ENCODE measurements around the gene HCST.

The HCST gene, protein sequence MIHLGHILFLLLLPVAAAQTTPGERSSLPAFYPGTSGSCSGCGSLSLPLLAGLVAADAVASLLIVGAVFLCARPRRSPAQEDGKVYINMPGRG

DNA sequence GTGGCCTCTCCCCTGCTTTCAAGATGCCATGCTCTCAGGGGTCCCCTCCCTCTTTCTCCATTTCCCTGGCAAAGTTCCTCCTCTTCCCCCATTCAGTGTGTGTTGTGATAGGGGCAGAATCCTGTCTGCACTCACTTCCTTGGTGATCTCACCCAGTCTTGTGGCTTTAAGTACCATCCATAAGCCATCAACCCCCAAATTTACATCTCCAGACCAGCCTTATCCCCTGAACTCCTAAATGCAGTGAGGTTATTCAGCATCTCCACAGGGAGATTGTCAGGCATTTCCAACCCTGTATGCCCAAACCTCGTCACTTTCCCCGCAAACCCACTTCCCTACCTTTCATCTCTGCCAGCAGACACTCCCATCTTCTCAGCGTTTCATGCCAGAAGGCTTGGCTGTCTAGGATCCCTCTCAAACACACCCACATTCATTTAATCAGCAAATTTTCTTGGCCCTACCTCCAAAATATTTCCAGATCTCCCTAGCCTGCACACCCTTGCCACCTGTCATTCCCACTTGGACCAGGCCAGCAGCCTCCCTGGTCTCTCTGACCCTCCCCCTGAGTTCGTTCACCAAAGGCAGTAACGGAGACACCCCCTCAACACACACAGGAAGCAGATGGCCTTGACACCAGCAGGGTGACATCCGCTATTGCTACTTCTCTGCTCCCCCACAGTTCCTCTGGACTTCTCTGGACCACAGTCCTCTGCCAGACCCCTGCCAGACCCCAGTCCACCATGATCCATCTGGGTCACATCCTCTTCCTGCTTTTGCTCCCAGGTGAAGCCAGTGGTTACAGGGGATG is at the start of gene HCST:
Gene HCST (plus strand): TSS at position 676 of the 808 bp plus-strand sequence. CDS start 65 bp downstream, at position 741.
- Mint-ChIP-seq H3K4me3 (peak within 1 kb of the TSS; percentile 89), H3K9me3 (no peaks in the 10 kb centered on the region), H3K27ac (peak within 1 kb of the TSS; percentile 96), H3K27me3 (ENCODE audit: low read depth) (no peaks in the 10 kb centered on the region), H3K4me1 (ENCODE audit: low read depth) (peaks cover 40% of the 10 kb centered on the region), H3K36me3 (ENCODE audit: low read depth) (peaks cover 24% of the 10 kb centered on the region)
- DNase-seq (ENCODE audit: low spot score): peak; percentile 47

DNA sequence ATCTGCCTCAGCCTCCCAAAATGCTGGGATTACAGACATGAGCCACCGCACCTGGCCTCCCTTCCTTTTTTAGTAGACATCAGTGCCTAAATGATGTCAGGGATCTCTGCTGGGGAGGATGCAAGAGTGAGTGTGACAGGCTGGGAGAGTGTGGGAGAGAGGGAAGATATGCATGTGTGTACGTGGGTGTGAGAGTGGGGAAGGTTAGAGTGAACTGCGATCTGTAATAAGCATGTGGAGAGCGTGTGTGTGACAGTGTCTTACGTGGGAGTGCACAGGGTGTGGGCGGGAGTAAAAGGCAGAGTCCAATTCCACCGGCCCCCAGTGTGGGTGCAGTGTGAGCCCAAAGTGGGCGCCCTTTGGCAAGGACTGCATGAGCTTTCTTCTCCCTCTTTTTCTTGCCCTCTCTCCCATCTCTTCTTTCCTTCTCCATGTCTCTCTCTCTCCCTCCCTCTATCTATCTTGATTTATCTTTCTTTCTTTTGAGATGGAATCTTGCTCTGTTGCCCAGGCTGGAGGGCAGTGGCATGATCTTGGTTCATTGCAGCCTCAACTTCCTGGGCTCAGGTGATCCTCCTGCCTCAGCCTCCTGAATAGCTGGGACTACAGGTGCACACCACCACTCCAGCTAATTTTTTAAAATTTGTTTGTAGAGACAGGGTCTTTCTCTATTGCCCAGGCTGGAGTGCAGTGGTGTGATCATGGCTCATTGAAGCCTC is 49.1 kb upstream of the HCST start:
- no peaks in the 10 kb centered on the region for H3K9me3 Mint-ChIP-seq
- peaks cover 51% of the 10 kb centered on the region for H3K27me3 Mint-ChIP-seq (ENCODE audit: low read depth)
- no peaks in the 10 kb centered on the region for H3K36me3 Mint-ChIP-seq (ENCODE audit: low read depth)
- peaks cover 5% of the 10 kb centered on the region for H3K4me1 Mint-ChIP-seq (ENCODE audit: low read depth)
- DNase-seq (ENCODE audit: low spot score): no peak
- no peak overlapping the region for H3K27ac Mint-ChIP-seq
- H3K4me3 Mint-ChIP-seq: no peak overlapping the region

- H3K27ac Mint-ChIP-seq: no peak within 1 kb of the TSS
Measured at GRCh38 chr19:35856546-35857149, 45.7 kb upstream of the HCST start, which contains the start of gene KIRREL2. Gene KIRREL2, plus strand, starts transcription at chr19:35856911. Its CDS starts 209 bp downstream, at chr19:35857120.

DNA sequence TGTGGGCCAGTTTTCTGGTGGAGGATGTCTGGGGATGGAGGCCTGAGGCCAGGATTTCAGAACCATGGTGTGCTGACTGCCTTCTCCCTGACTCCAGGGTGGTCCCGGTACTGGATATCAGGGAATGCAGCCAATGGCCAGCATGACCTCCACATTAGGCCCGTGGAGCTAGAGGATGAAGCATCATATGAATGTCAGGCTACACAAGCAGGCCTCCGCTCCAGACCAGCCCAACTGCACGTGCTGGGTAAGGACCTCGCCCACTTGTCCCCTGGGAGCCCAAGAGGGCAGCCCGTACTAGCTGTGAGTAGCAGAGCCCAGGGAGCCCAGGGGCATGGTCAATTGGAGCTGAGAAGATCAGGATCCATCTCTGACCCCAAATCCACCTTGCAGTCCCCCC is 44.0 kb upstream of the HCST start:
- H3K4me3 Mint-ChIP-seq: no peak overlapping the region
- DNase-seq (ENCODE audit: low spot score): no peak
- no peaks in the 10 kb centered on the region for H3K9me3 Mint-ChIP-seq
- peaks cover 5% of the 10 kb centered on the region for H3K4me1 Mint-ChIP-seq (ENCODE audit: low read depth)
- no peak overlapping the region for H3K27ac Mint-ChIP-seq
- no peaks in the 10 kb centered on the region for H3K36me3 Mint-ChIP-seq (ENCODE audit: low read depth)
- H3K27me3 Mint-ChIP-seq (ENCODE audit: low read depth): peaks cover 68% of the 10 kb centered on the region

More at GRCh38 chr19:35856546-35857149, 45.7 kb upstream of the HCST start, which contains the start of gene KIRREL2:
- peaks cover 5% of the 10 kb centered on the region for H3K4me1 Mint-ChIP-seq (ENCODE audit: low read depth)
- no peaks in the 10 kb centered on the region for H3K36me3 Mint-ChIP-seq (ENCODE audit: low read depth)
- peaks cover 70% of the 10 kb centered on the region for H3K27me3 Mint-ChIP-seq (ENCODE audit: low read depth)
- DNase-seq (ENCODE audit: low spot score): peak; percentile 25
- H3K9me3 Mint-ChIP-seq: no peaks in the 10 kb centered on the region
- peak within 1 kb of the TSS; percentile 70 for H3K4me3 Mint-ChIP-seq

DNA sequence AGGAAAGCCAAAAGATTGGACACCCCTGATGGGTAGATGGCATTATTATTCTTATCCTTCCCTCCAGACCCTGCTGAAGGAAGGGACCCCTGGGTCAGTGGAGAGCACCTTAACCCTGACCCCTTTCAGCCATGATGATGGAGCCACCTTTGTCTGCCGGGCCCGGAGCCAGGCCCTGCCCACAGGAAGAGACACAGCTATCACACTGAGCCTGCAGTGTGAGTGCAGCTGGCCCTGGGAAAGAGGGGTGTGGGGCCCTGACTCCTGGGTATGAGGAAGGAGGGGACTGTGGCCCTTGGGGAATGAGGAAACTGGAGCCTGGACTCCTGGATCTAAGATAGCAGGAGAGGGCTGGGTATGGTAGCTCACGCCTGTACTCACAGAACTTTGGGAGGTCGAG is 42.9 kb upstream of the HCST start:
- Mint-ChIP-seq H3K27me3 (ENCODE audit: low read depth) (peaks cover 71% of the 10 kb centered on the region), H3K36me3 (ENCODE audit: low read depth) (no peaks in the 10 kb centered on the region), H3K4me1 (ENCODE audit: low read depth) (peaks cover 5% of the 10 kb centered on the region), H3K27ac (no peak overlapping the region), H3K9me3 (no peaks in the 10 kb centered on the region), H3K4me3 (no peak overlapping the region)
- no peak for DNase-seq (ENCODE audit: low spot score)

DNA sequence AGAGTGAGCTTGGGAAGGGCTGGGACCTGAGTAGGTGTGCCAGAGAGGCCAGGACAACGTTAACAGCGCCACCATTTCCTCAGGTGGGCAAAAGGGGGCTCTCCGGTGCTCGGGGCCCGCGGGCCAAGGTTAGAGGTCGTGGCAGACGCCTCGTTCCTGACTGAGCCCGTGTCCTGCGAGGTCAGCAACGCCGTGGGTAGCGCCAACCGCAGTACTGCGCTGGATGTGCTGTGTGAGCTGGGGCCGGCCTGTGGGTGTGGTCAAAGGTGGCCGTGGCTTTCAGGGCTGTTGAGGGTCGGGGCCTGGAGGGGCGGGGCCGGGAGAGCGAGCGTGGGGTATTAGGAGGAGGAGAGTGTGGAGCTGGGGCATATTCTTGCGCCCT is 41.9 kb upstream of the HCST start:
- H3K4me1 Mint-ChIP-seq (ENCODE audit: low read depth): peaks cover 5% of the 10 kb centered on the region
- H3K4me3 Mint-ChIP-seq: no peak overlapping the region
- H3K27ac Mint-ChIP-seq: no peak overlapping the region
- H3K27me3 Mint-ChIP-seq (ENCODE audit: low read depth): peaks cover 62% of the 10 kb centered on the region
- no peaks in the 10 kb centered on the region for H3K9me3 Mint-ChIP-seq
- no peaks in the 10 kb centered on the region for H3K36me3 Mint-ChIP-seq (ENCODE audit: low read depth)
- no peak for DNase-seq (ENCODE audit: low spot score)

GRCh38 chr19:35860818-35861639 is 41.3 kb upstream of the HCST start:
- Mint-ChIP-seq H3K4me1 (ENCODE audit: low read depth) (peaks cover 5% of the 10 kb centered on the region), H3K9me3 (no peaks in the 10 kb centered on the region), H3K36me3 (ENCODE audit: low read depth) (no peaks in the 10 kb centered on the region), H3K4me3 (no peak overlapping the region), H3K27ac (no peak overlapping the region), H3K27me3 (ENCODE audit: low read depth) (peaks cover 63% of the 10 kb centered on the region)
- DNase-seq (ENCODE audit: low spot score): no peak

DNA sequence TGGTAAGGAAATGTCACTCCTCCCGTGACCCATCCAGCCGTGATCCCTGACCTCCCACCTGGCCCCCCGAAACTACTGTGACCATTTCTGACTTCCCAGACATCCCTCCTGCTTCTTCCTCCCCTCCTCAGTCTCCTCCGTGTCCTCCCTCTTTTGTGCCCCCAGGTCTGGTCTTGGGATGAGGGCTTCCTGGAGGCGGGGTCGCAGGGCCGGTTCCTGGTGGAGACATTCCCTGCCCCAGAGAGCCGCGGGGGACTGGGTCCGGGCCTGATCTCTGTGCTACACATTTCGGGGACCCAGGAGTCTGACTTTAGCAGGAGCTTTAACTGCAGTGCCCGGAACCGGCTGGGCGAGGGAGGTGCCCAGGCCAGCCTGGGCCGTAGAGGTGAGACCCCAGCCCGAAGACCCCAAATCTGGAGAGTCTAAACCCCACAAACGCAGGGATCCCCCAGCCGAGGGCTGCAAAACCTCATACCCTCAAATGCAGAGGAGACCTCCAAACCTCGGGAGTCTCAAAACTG is 40.6 kb upstream of the HCST start:
- Mint-ChIP-seq H3K4me3 (no peak overlapping the region), H3K4me1 (ENCODE audit: low read depth) (peaks cover 5% of the 10 kb centered on the region), H3K36me3 (ENCODE audit: low read depth) (no peaks in the 10 kb centered on the region), H3K9me3 (no peaks in the 10 kb centered on the region), H3K27me3 (ENCODE audit: low read depth) (peaks cover 68% of the 10 kb centered on the region), H3K27ac (no peak overlapping the region)
- no peak for DNase-seq (ENCODE audit: low spot score)

DNA sequence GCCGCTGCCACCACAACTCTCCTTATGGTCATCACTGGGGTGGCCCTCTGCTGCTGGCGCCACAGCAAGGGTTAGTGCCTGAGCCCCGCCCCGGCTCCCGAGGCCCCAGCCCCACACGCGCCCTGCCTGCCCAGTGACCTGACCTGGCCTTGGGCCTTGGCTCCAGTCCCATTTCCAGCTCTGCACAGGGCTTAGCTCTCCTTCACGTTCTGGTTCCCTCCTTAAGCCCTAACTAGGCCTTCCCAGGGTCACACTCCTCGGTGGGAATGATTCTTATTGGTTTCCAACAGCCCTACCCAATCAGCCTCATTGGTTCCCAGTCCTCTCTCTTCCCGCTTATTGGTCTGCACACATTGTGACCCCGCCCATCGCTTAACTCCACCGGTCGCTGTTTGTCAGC is 39.8 kb upstream of the HCST start:
- Mint-ChIP-seq H3K27ac (no peak overlapping the region), H3K27me3 (ENCODE audit: low read depth) (peaks cover 65% of the 10 kb centered on the region), H3K36me3 (ENCODE audit: low read depth) (no peaks in the 10 kb centered on the region), H3K4me3 (no peak overlapping the region), H3K9me3 (no peaks in the 10 kb centered on the region), H3K4me1 (ENCODE audit: low read depth) (peaks cover under 1% of the 10 kb centered on the region)
- no peak for DNase-seq (ENCODE audit: low spot score)

DNA sequence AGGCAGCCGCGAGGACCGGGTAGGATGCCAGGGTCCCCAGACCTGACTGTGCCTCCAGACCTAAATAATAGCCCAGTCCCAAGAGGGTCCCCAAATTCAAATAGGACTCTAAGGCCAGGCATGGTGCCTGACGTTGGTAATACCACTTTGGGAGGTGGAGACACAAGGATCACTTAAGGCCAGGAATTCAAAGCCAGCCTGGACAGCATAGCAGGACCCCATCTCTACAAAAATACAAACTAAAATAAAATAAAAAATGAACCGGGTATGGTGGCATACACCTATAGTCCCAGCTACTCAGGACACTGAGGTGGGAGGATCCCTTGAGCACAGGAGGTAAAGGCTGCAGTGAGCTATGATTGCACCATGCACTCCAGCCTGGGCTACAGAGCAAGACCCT is 39.3 kb upstream of the HCST start:
- peaks cover 65% of the 10 kb centered on the region for H3K27me3 Mint-ChIP-seq (ENCODE audit: low read depth)
- no peak overlapping the region for H3K4me3 Mint-ChIP-seq
- H3K27ac Mint-ChIP-seq: no peak overlapping the region
- DNase-seq (ENCODE audit: low spot score): no peak
- no peaks in the 10 kb centered on the region for H3K9me3 Mint-ChIP-seq
- peaks cover 2% of the 10 kb centered on the region for H3K4me1 Mint-ChIP-seq (ENCODE audit: low read depth)
- no peaks in the 10 kb centered on the region for H3K36me3 Mint-ChIP-seq (ENCODE audit: low read depth)

GRCh38 chr19:35868172-35868822 is 34.0 kb upstream of the HCST start, which contains the start of gene APLP1:
Gene APLP1, plus strand, starts transcription at chr19:35868574. Its CDS starts 63 bp downstream, at chr19:35868637.
- no peaks in the 10 kb centered on the region for H3K9me3 Mint-ChIP-seq

DNA sequence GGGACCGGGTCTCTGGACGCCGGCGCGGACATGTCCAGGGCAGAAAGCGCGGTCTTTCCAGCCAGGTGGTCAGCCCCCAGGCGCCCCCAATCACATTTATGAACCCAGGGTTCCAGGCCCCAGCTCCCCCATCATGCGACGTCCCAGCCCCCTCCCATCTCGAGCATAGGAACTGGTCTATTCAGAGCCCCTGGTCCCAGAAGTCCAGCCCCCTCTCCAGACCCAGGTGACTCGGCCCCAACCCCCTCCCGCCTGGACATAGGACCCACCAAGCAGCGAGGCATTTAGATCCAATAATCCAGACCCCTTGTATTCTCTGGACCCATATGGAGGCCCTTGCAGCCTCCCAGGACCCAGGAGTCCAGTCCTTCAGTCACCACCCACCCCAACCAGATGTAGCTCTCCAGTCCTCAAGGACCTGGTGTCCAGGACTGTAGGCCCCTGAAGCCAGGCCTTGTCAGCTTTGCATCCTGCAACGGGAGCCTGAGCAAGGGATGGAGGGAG is 33.5 kb upstream of the HCST start:
- H3K9me3 Mint-ChIP-seq: no peaks in the 10 kb centered on the region
- H3K36me3 Mint-ChIP-seq (ENCODE audit: low read depth): no peaks in the 10 kb centered on the region
- DNase-seq (ENCODE audit: low spot score): no peak
- H3K4me3 Mint-ChIP-seq: peak overlapping the region; percentile 49
- H3K4me1 Mint-ChIP-seq (ENCODE audit: low read depth): peaks cover 14% of the 10 kb centered on the region
- H3K27ac Mint-ChIP-seq: no peak overlapping the region
- peaks cover 33% of the 10 kb centered on the region for H3K27me3 Mint-ChIP-seq (ENCODE audit: low read depth)

More at GRCh38 chr19:35868172-35868822, 34.0 kb upstream of the HCST start, which contains the start of gene APLP1:
- peaks cover 33% of the 10 kb centered on the region for H3K27me3 Mint-ChIP-seq (ENCODE audit: low read depth)
- H3K4me3 Mint-ChIP-seq: peak within 1 kb of the TSS; percentile 49
- no peaks in the 10 kb centered on the region for H3K36me3 Mint-ChIP-seq (ENCODE audit: low read depth)
- H3K27ac Mint-ChIP-seq: no peak within 1 kb of the TSS
- peak; percentile 76 for DNase-seq (ENCODE audit: low spot score)
- H3K4me1 Mint-ChIP-seq (ENCODE audit: low read depth): peaks cover 14% of the 10 kb centered on the region

Data from T-helper 2 cell treated with Interferon-gamma antibody and Interleukin-4, amounts not matched to agents 5 μg/mL and 100 μg/mL, for 36 hours (primary cell).